Keratinocyte (primary cell): ENCODE results near the gene PRLH. TPM values are rescaled to one million over a fixed set of nuclear protein-coding genes. Genes with fewer than 3 reads are reported as not detected.

Experiments used
- DNase-seq: peaks from one replicate; pipeline ENCODE4 v3.0.0-alpha.2; 2011; ENCODE audit warnings: low read depth, missing footprints, low spot score
- FAIRE-seq: peaks from 2 replicates; lab custom pipeline; 2011; peaks lifted over from hg19 to GRCh38; lab: Jason Lieb, UNC
- H2AFZ ChIP-seq: 2 replicates; pipeline ENCODE4 v1.6.0; 2012; ENCODE audit warnings: low read length, control low read depth, inconsistent platforms; ENCODE audit not compliant: control insufficient read depth
- H3K27ac ChIP-seq: 2 replicates; pipeline ENCODE4 v1.5.1; 2011; ENCODE audit warnings: low read length; ENCODE audit not compliant: control insufficient read depth, insufficient read depth
- H3K27me3 ChIP-seq: 3 replicates; pipeline ENCODE4 v1.6.0; 2011; ENCODE audit warnings: low read length; ENCODE audit not compliant: control insufficient read depth, insufficient read depth; ENCODE audit errors: extremely low read depth
- H3K36me3 ChIP-seq, 2 experiments: 2 replicates in 1 of 2; 3 replicates in 1 of 2; pipeline ENCODE4 v1.5.1; 2011; ENCODE audit warnings: low read length in 2 of 2, mild to moderate bottlenecking in 1 of 2; ENCODE audit not compliant: control insufficient read depth in 2 of 2, insufficient read depth in 2 of 2; ENCODE audit errors: extremely low read depth in 1 of 2
- H3K4me1 ChIP-seq: 3 replicates; pipeline ENCODE4 v1.5.1; 2011; ENCODE audit warnings: low read length; ENCODE audit not compliant: control insufficient read depth, insufficient read depth; ENCODE audit errors: extremely low read depth
- H3K4me2 ChIP-seq: 3 replicates; pipeline ENCODE4 v1.6.0; 2011; ENCODE audit warnings: low read depth, low read length; ENCODE audit not compliant: control insufficient read depth, insufficient read depth; ENCODE audit errors: extremely low read depth
- H3K4me3 ChIP-seq, 3 experiments: fragments of 200-600 bp in 1 of 3; sonication (generic) in 1 of 3; 2 replicates in 2 of 3; 3 replicates in 1 of 3; pipeline ENCODE4 v1.5.1; 2011 to 2016; ENCODE audit warnings: low read length in 3 of 3, mild to moderate bottlenecking in 3 of 3, control low read depth in 2 of 3, inconsistent platforms in 1 of 3, low read depth in 1 of 3, mixed read lengths in 1 of 3, mixed run types in 1 of 3, moderate library complexity in 1 of 3; ENCODE audit not compliant: control insufficient read depth in 2 of 3, insufficient read depth in 2 of 3; ENCODE audit errors: extremely low read depth in 1 of 3
- H3K79me2 ChIP-seq: 2 replicates; pipeline ENCODE4 v1.6.0; 2012; ENCODE audit warnings: low read length; ENCODE audit not compliant: control insufficient read depth, insufficient read depth
- H3K9ac ChIP-seq: 3 replicates; pipeline ENCODE4 v1.6.0; 2011; ENCODE audit warnings: low read length; ENCODE audit not compliant: control insufficient read depth, insufficient read depth; ENCODE audit errors: extremely low read depth
- H3K9me1 ChIP-seq: 3 replicates; pipeline ENCODE4 v1.6.0; 2011; ENCODE audit warnings: low read length; ENCODE audit not compliant: control insufficient read depth, insufficient read depth; ENCODE audit errors: extremely low read depth
- H3K9me3 ChIP-seq: 2 replicates; pipeline ENCODE4 v1.5.1; 2012; ENCODE audit warnings: low read depth, low read length; ENCODE audit not compliant: control insufficient read depth
- H4K20me1 ChIP-seq: 3 replicates; pipeline ENCODE4 v1.6.0; 2011; ENCODE audit warnings: low read length; ENCODE audit not compliant: control insufficient read depth, insufficient read depth; ENCODE audit errors: extremely low read depth
- CTCF ChIP-seq, 3 experiments: IDR thresholded peaks in 1 of 3; conservative IDR thresholded peaks in 1 of 3; optimal IDR thresholded peaks in 1 of 3; 2 replicates in 2 of 3; 3 replicates in 1 of 3; pipeline versions ENCODE3 to v1.5.1; 2011; ENCODE audit warnings: low read length in 3 of 3, mild to moderate bottlenecking in 3 of 3, moderate library complexity in 2 of 3, control low read depth in 1 of 3, inconsistent platforms in 1 of 3; ENCODE audit not compliant: insufficient read depth in 2 of 3; ENCODE audit errors: extremely low read depth in 1 of 3
- EZH2 ChIP-seq: IDR thresholded peaks from one replicate; pipeline ENCODE4 v1.6.1; 2012; ENCODE audit warnings: inconsistent platforms, mild to moderate bottlenecking, low read length, moderate library complexity
- dilution Hi-C: fragments of 300-500 bp; cut with MboI; formaldehyde crosslinking; loops from one replicate; pipeline ENCODE4 v1.7.0; 2020; ENCODE audit warnings: low sequenced_read_pairs; ENCODE audit not compliant: extremely low pct_ligation_motif_present
- polyA plus RNA-seq, 5 experiments: library from polyadenylated mRNA; depleted of rRNA in 3 of 5; stranded (reverse) in 3 of 5; stranded (forward) in 1 of 5; unstranded in 1 of 5; fragments of >200 nt; gene quantifications; 1 replicate in 1 of 5; 2 replicates in 3 of 5; 3 replicates in 1 of 5; pipeline versions ENCODE4 v1.2.1 to v1.2.3, GENCODE V29; 2011 to 2012; ENCODE audit warnings: missing spikeins in 2 of 5, low read depth in 1 of 5, low replicate concordance in 1 of 5

The PRLH gene
- polyA plus RNA-seq, 1 donor (not counting 4 experiments of a cell fraction or from before 2014, with no cell fraction given) = not detected

- TF ChIP-seq CTCF (optimal IDR thresholded peaks at IDR 0.05 in 1 of 3, IDR thresholded peaks at IDR 0.05 in 1 of 3, conservative IDR thresholded peaks at IDR 0.05 in 1 of 3; ENCODE audit: extremely low read depth in 1 of 3, insufficient read depth in 2 of 3, low read length in 3 of 3) = no peak
- no peak for TF ChIP-seq EZH2
- Histone ChIP-seq H3K4me3 (no peak overlapping the region), H3K4me1 (peaks cover 2% of the 10 kb centered on the region), H3K9me1 (no peaks in the 10 kb centered on the region), H3K27me3 (peaks cover 12% of the 10 kb centered on the region), H3K9me3 (no peaks in the 10 kb centered on the region), H3K36me3 (no peaks in the 10 kb centered on the region), H4K20me1 (no peaks in the 10 kb centered on the region), H3K27ac (no peak overlapping the region), H3K4me2 (no peak overlapping the region), H3K9ac (no peak overlapping the region), H2AFZ (no peak overlapping the region), H3K79me2 (no peaks in the 10 kb centered on the region)
- DNase-seq (no peak), FAIRE-seq (no peak)
- dilution Hi-C loops = no loop called here
These were observed 13.5 kb upstream of the PRLH start for GRCh38 chr2:237552908-237553307.

GRCh38 chr2:237553948-237554347 lies 12.4 kb upstream of the PRLH start:
- TF ChIP-seq CTCF (optimal IDR thresholded peaks at IDR 0.05 in 1 of 3, IDR thresholded peaks at IDR 0.05 in 1 of 3, conservative IDR thresholded peaks at IDR 0.05 in 1 of 3; ENCODE audit: extremely low read depth in 1 of 3, insufficient read depth in 2 of 3, low read length in 3 of 3) = no peak
- TF ChIP-seq EZH2 = no peak
- H3K4me3 ChIP-seq = no peak overlapping the region
- no peak for DNase-seq
- no peaks in the 10 kb centered on the region for H3K9me1 ChIP-seq
- H3K4me1 ChIP-seq = peaks cover under 1% of the 10 kb centered on the region
- no peak overlapping the region for H3K27ac ChIP-seq
- H3K4me2 ChIP-seq = no peak overlapping the region
- H4K20me1 ChIP-seq = no peaks in the 10 kb centered on the region
- FAIRE-seq = no peak
- peaks cover 12% of the 10 kb centered on the region for H3K27me3 ChIP-seq
- H3K79me2 ChIP-seq = no peaks in the 10 kb centered on the region
- H2AFZ ChIP-seq = no peak overlapping the region
- H3K36me3 ChIP-seq = no peaks in the 10 kb centered on the region
- H3K9me3 ChIP-seq = no peaks in the 10 kb centered on the region
- no peak overlapping the region for H3K9ac ChIP-seq
- dilution Hi-C loops = no loop called here
